SK-N-SH (cell line): Measurements from ENCODE around the gene NOX4. TPM values are rescaled to one million over a fixed set of nuclear protein-coding genes. Genes with fewer than 3 reads are reported as not detected.
"Not testable (repeated sequence)": the region's sequence is repeated elsewhere in the genome, so short reads cannot be mapped to it uniquely, and the experiment has no call there.

ENCODE experiments used
- CTCF ChIA-PET: fragments of 300-600, 350-600 bp; formaldehyde crosslinking; extraction: SDS; loops from one replicate; lab custom pipeline; 2021; lab: Yijun Ruan, JAX
- POLR2A ChIA-PET: fragments of 350-600 bp; sonication (Branson Sonifier 250); formaldehyde crosslinking; extraction: SDS; loops from one replicate; lab custom pipeline; 2020; ENCODE audit warnings: antibody characterized with exemption, inconsistent platforms; lab: Yijun Ruan, JAX
- DNase-seq: peaks from one replicate; pipeline ENCODE4 v3.0.0; 2012
- H2AFZ ChIP-seq: fragments of 200-600 bp; sonication (generic); 2 replicates; pipeline ENCODE4 v1.8.1; 2016; ENCODE audit warnings: antibody characterized with exemption, mild to moderate bottlenecking, low read depth
- H3F3A ChIP-seq: fragments of 200-600 bp; sonication (generic); replicated peaks from 2 replicates; pipeline ENCODE3; 2016; ENCODE audit warnings: antibody characterized with exemption, mild to moderate bottlenecking; ENCODE audit not compliant: insufficient read depth
- H3K27ac ChIP-seq, 2 experiments: fragments of 200-500 bp in 1 of 2; fragments of 200-600 bp in 1 of 2; sonication (Bioruptor generic) in 1 of 2; sonication (generic), shearing (Covaris generic) in 1 of 2; 2 replicates each; pipeline versions ENCODE4 v1.5.1 to v1.6.1; 2014 to 2016; ENCODE audit warnings: low read depth in 2 of 2, inconsistent platforms in 1 of 2, low read length in 1 of 2, mild to moderate bottlenecking in 1 of 2, mixed read lengths in 1 of 2
- H3K27me3 ChIP-seq: fragments of 200-600 bp; sonication (generic), shearing (Covaris generic); 2 replicates; pipeline ENCODE4 v1.6.1; 2016; ENCODE audit warnings: mixed run types; ENCODE audit not compliant: insufficient read depth
- H3K36me3 ChIP-seq, 2 experiments: fragments of 200-500 bp in 1 of 2; fragments of 200-600 bp in 1 of 2; sonication (Bioruptor generic) in 1 of 2; sonication (generic) in 1 of 2; replicated peaks in 1 of 2; 2 replicates each; pipeline versions ENCODE3 to v1.5.1; 2014 to 2016; ENCODE audit warnings: low read length in 1 of 2, mild to moderate bottlenecking in 1 of 2; ENCODE audit not compliant: insufficient read depth in 2 of 2, control insufficient read depth in 1 of 2
- H3K4me1 ChIP-seq, 2 experiments: fragments of 200-500 bp in 1 of 2; fragments of 200-600 bp in 1 of 2; sonication (Bioruptor generic) in 1 of 2; sonication (generic), shearing (Covaris generic) in 1 of 2; 2 replicates each; pipeline versions ENCODE4 v1.5.1 to v1.6.1; 2014 to 2016; ENCODE audit warnings: low read depth in 1 of 2, low read length in 1 of 2, mixed run types in 1 of 2; ENCODE audit not compliant: insufficient read depth in 2 of 2, control insufficient read depth in 1 of 2
- H3K4me2 ChIP-seq: fragments of 200-600 bp; sonication (generic), shearing (Covaris generic); 2 replicates; pipeline ENCODE4 v1.6.1; 2017; ENCODE audit warnings: mixed run types
- H3K4me3 ChIP-seq, 2 experiments: fragments of 200-500 bp in 1 of 2; fragments of 200-600 bp in 1 of 2; sonication (Bioruptor generic) in 1 of 2; sonication (generic), shearing (Covaris generic) in 1 of 2; 2 replicates each; pipeline versions ENCODE4 v1.5.1 to v1.8.1; 2014 to 2016; ENCODE audit warnings: low read depth in 2 of 2, inconsistent platforms in 1 of 2, low read length in 1 of 2, mild to moderate bottlenecking in 1 of 2, mixed read lengths in 1 of 2, moderate library complexity in 1 of 2
- H3K79me2 ChIP-seq: fragments of 200-600 bp; sonication (generic); 2 replicates; pipeline ENCODE4 v1.8.1; 2017; ENCODE audit warnings: mild to moderate bottlenecking; ENCODE audit not compliant: insufficient read depth
- H3K9ac ChIP-seq: fragments of 200-600 bp; sonication (generic); 2 replicates; pipeline ENCODE4 v1.6.1; 2017; ENCODE audit warnings: mixed run types
- H3K9me2 ChIP-seq: fragments of 200-600 bp; sonication (generic); 2 replicates; pipeline ENCODE4 v1.6.1; 2017; ENCODE audit warnings: mixed run types
- H3K9me3 ChIP-seq: fragments of 200-600 bp; sonication (generic); 2 replicates; pipeline ENCODE4 v1.6.1; 2017; ENCODE audit warnings: mixed run types, mild to moderate bottlenecking, moderate library complexity
- H4K20me1 ChIP-seq: fragments of 200-600 bp; sonication (generic); 2 replicates; pipeline ENCODE4 v1.6.1; 2017; ENCODE audit warnings: mild to moderate bottlenecking, mixed run types; ENCODE audit not compliant: insufficient read depth
- NRF1 ChIP-seq: IDR thresholded peaks from 2 replicates; pipeline ENCODE4 v1.6.1; 2012; ENCODE audit warnings: low read depth, mild to moderate bottlenecking, low read length
- USF2 ChIP-seq: fragments of 150-350 bp; IDR thresholded peaks from 2 replicates; pipeline ENCODE4 v1.6.1; 2017; ENCODE audit warnings: antibody characterized with exemption, low read length, low read depth, borderline replicate concordance
- ZBTB33 ChIP-seq: IDR thresholded peaks from 2 replicates; pipeline ENCODE4 v1.4.0; 2012; ENCODE audit warnings: low read depth, borderline replicate concordance
- WGBS: methylation state at CpG from one replicate; pipeline ENCODE4 v1.1.6; 2017; ENCODE audit warnings: low lambda C conversion rate; 5-methylcytosine and 5-hydroxymethylcytosine counted together
- polyA plus RNA-seq, 3 experiments: library from polyadenylated mRNA; depleted of rRNA; stranded (reverse); fragments of >200 nt; gene quantifications; 2 replicates each; pipeline ENCODE4 v1.2.3, GENCODE V29; 2012

The NOX4 gene
- polyA plus RNA-seq, 1 of the 3 experiments (the other 2 are of a cell fraction), result 2.2 TPM

- TF ChIP-seq ZBTB33 (no peak), USF2 (no peak), NRF1 (no peak)
These were observed 169.8 kb downstream of the NOX4 start (continued) for GRCh38 chr11:89321401-89321800.

- 66% methylated on average over 3 of the region's 3 CpGs for WGBS
- H3K9ac ChIP-seq, H3K4me1 ChIP-seq, H3K9me2 ChIP-seq, POLR2A ChIA-PET, H3K4me2 ChIP-seq, H3K9me3 ChIP-seq, DNase-seq, H3K4me3 ChIP-seq, CTCF ChIA-PET, H3K27me3 ChIP-seq, H4K20me1 ChIP-seq, H3K27ac ChIP-seq, H3K36me3 ChIP-seq, H2AFZ ChIP-seq, H3F3A ChIP-seq, H3K79me2 ChIP-seq: not testable (repeated sequence)
These were observed 180.6 kb downstream of the NOX4 start for GRCh38 chr11:89310607-89311006.

- CTCF ChIA-PET, H3K79me2 ChIP-seq, H3K27me3 ChIP-seq, H3K9me2 ChIP-seq, H3K36me3 ChIP-seq, H3K9ac ChIP-seq, H3K4me1 ChIP-seq, DNase-seq, H3F3A ChIP-seq, H3K4me3 ChIP-seq, H2AFZ ChIP-seq, H3K27ac ChIP-seq, H3K9me3 ChIP-seq, POLR2A ChIA-PET, H3K4me2 ChIP-seq, H4K20me1 ChIP-seq: not testable (repeated sequence)
- WGBS, result 26% methylated on average over 3 of the region's 3 CpGs
These were observed 181.7 kb downstream of the NOX4 start for GRCh38 chr11:89309321-89309985.

GRCh38 chr11:89308272-89308671, 182.9 kb downstream of the NOX4 start:
- H3F3A ChIP-seq, H3K79me2 ChIP-seq, H3K27me3 ChIP-seq, H4K20me1 ChIP-seq, H3K27ac ChIP-seq, H3K4me1 ChIP-seq, H3K9me2 ChIP-seq, H2AFZ ChIP-seq, H3K9ac ChIP-seq, POLR2A ChIA-PET, H3K4me3 ChIP-seq, H3K9me3 ChIP-seq, CTCF ChIA-PET, H3K36me3 ChIP-seq, DNase-seq, H3K4me2 ChIP-seq: not testable (repeated sequence)
- WGBS, result 69% methylated on average over 1 of the region's 1 CpG

- H3K4me2 ChIP-seq, CTCF ChIA-PET, H3K27ac ChIP-seq, DNase-seq, H2AFZ ChIP-seq, H3K9me2 ChIP-seq, H3K4me1 ChIP-seq, H3K4me3 ChIP-seq, H3F3A ChIP-seq, H4K20me1 ChIP-seq, H3K36me3 ChIP-seq, H3K9ac ChIP-seq, H3K9me3 ChIP-seq, H3K27me3 ChIP-seq, H3K79me2 ChIP-seq, POLR2A ChIA-PET: not testable (repeated sequence)
- whole genome bisulfite sequencing, result 3% methylated on average over 1 of the region's 1 CpG
These were observed 188.1 kb downstream of the NOX4 start for GRCh38 chr11:89303029-89303428.

- H3K27me3 ChIP-seq, H3K27ac ChIP-seq, H3K9me2 ChIP-seq, H3K9ac ChIP-seq, H2AFZ ChIP-seq, H3K4me2 ChIP-seq, H3F3A ChIP-seq, H3K9me3 ChIP-seq, H4K20me1 ChIP-seq, H3K79me2 ChIP-seq, H3K4me1 ChIP-seq, H3K4me3 ChIP-seq, H3K36me3 ChIP-seq, CTCF ChIA-PET, POLR2A ChIA-PET, DNase-seq: not testable (repeated sequence)
- 79% methylated on average over 7 of the region's 7 CpGs for WGBS
These were observed 196.2 kb downstream of the NOX4 start for GRCh38 chr11:89295023-89295422.
